IMR-90 (cell line): ENCODE data around the gene ANKS3. TPM values are rescaled to one million over a fixed set of nuclear protein-coding genes. Genes with fewer than 3 reads are reported as not detected.

Experiments used
- ATAC-seq: fragments of 200-7000 bp; cut with Tn5 transposase; 2 replicates; pipeline ENCODE4 v1.9.1; 2020; ENCODE audit warnings: low read depth, mild to moderate bottlenecking, moderate library complexity
- BruUV-seq: library from RNA; stranded (reverse); fragments of 400-500 nt; replicated peaks from 2 replicates; lab custom pipeline; 2021; lab: Mats Ljungman, UMichigan
- CTCF ChIA-PET: fragments of 300-600 bp; formaldehyde crosslinking; extraction: SDS; loops from one replicate; lab custom pipeline; 2021; ENCODE audit warnings: antibody characterized with exemption; lab: Yijun Ruan, JAX
- POLR2A ChIA-PET: fragments of 300-600 bp; sonication (Branson Sonifier 250); formaldehyde crosslinking; loops from one replicate; lab custom pipeline; 2022; ENCODE audit warnings: antibody characterized with exemption; ENCODE audit not compliant: unreplicated experiment; lab: Charles Lee
- DNase-seq: peaks from one replicate; pipeline ENCODE4 v3.0.0; 2013
- H2AFZ ChIP-seq: replicated peaks from 2 replicates; pipeline ENCODE3; 2013; ENCODE audit warnings: low read length, mild to moderate bottlenecking; ENCODE audit not compliant: poor library complexity
- H2AK5ac ChIP-seq: 2 replicates; pipeline ENCODE4 v1.6.1; 2013; ENCODE audit warnings: low read depth, low read length, inconsistent platforms
- H2AK9ac ChIP-seq: replicated peaks from 2 replicates; pipeline ENCODE3; 2013; ENCODE audit warnings: mild to moderate bottlenecking, low read depth, low read length, moderate library complexity; ENCODE audit not compliant: poor library complexity
- H2BK120ac ChIP-seq: 2 replicates; pipeline ENCODE4 v1.6.1; 2013; ENCODE audit warnings: low read depth, low read length, inconsistent platforms
- H2BK15ac ChIP-seq: 3 replicates; pipeline ENCODE4 v1.6.1; 2013; ENCODE audit warnings: low read depth, low read length, inconsistent platforms
- H2BK20ac ChIP-seq: 2 replicates; pipeline ENCODE4 v1.6.1; 2013; ENCODE audit warnings: low read depth, mild to moderate bottlenecking, inconsistent platforms, low read length, moderate library complexity
- H2BK5ac ChIP-seq: 2 replicates; pipeline ENCODE4 v1.6.1; 2013; ENCODE audit warnings: mild to moderate bottlenecking, low read depth, low read length, inconsistent platforms; ENCODE audit not compliant: poor library complexity, severe bottlenecking
- H3K14ac ChIP-seq: replicated peaks from 2 replicates; pipeline ENCODE4 v1.6.1; 2013; ENCODE audit warnings: low read depth, low read length, inconsistent platforms
- H3K18ac ChIP-seq: 2 replicates; pipeline ENCODE4 v1.6.1; 2013; ENCODE audit warnings: low read depth, low read length, control low read depth
- H3K23ac ChIP-seq: 2 replicates; pipeline ENCODE4 v1.6.1; 2013; ENCODE audit warnings: low read depth, low read length, inconsistent platforms
- H3K27ac ChIP-seq: 2 replicates; pipeline ENCODE4 v1.5.1; 2013; ENCODE audit warnings: mild to moderate bottlenecking, control low read depth, low read length; ENCODE audit not compliant: insufficient read depth
- H3K27me3 ChIP-seq: 2 replicates; pipeline ENCODE4 v1.6.1; 2013; ENCODE audit warnings: low read length; ENCODE audit not compliant: control insufficient read depth, insufficient read depth
- H3K36me3 ChIP-seq: 2 replicates; pipeline ENCODE4 v1.6.1; 2013; ENCODE audit warnings: low read length, mixed read lengths; ENCODE audit not compliant: control insufficient read depth, insufficient read depth
- H3K4ac ChIP-seq: 2 replicates; pipeline ENCODE4 v1.6.1; 2013; ENCODE audit warnings: low read depth, low read length, inconsistent platforms
- H3K4me1 ChIP-seq: 2 replicates; pipeline ENCODE4 v1.6.1; 2013; ENCODE audit warnings: low read length, mixed read lengths; ENCODE audit not compliant: control insufficient read depth, insufficient read depth
- H3K4me2 ChIP-seq: 2 replicates; pipeline ENCODE4 v1.6.1; 2013; ENCODE audit warnings: low read depth, mild to moderate bottlenecking, control low read depth, low read length, moderate library complexity
- H3K4me3 ChIP-seq: 2 replicates; pipeline ENCODE4 v1.5.1; 2013; ENCODE audit warnings: low read depth, mild to moderate bottlenecking, control low read depth, low read length, moderate library complexity; ENCODE audit not compliant: insufficient read depth
- H3K56ac ChIP-seq: 2 replicates; pipeline ENCODE4 v1.6.1; 2013; ENCODE audit warnings: low read length, inconsistent platforms; ENCODE audit not compliant: insufficient read depth; ENCODE audit errors: extremely low read depth
- H3K79me1 ChIP-seq, 2 experiments: 2 replicates each; pipeline ENCODE4 v1.6.1; 2013; ENCODE audit warnings: low read length in 2 of 2, inconsistent platforms in 1 of 2, low read depth in 1 of 2
- H3K9ac ChIP-seq: 2 replicates; pipeline ENCODE4 v1.6.1; 2013; ENCODE audit warnings: low read depth, low read length, control low read depth
- H3K9me1 ChIP-seq: 2 replicates; pipeline ENCODE4 v1.6.1; 2013; ENCODE audit warnings: low read length, inconsistent platforms; ENCODE audit not compliant: insufficient read depth
- H3K9me3 ChIP-seq: 2 replicates; pipeline ENCODE4 v1.6.1; 2013; ENCODE audit warnings: low read length; ENCODE audit not compliant: control insufficient read depth, insufficient read depth
- H4K20me1 ChIP-seq: 2 replicates; pipeline ENCODE4 v1.6.1; 2013; ENCODE audit warnings: low read length, inconsistent platforms; ENCODE audit not compliant: insufficient read depth
- H4K5ac ChIP-seq: 2 replicates; pipeline ENCODE4 v1.6.1; 2013; ENCODE audit warnings: mild to moderate bottlenecking, low read depth, low read length, control low read depth
- H4K8ac ChIP-seq, 2 experiments: 2 replicates each; pipeline ENCODE4 v1.6.1; 2013; ENCODE audit warnings: low read depth in 2 of 2, low read length in 2 of 2, control low read depth in 1 of 2, inconsistent platforms in 1 of 2
- H4K91ac ChIP-seq: 2 replicates; pipeline ENCODE4 v1.6.1; 2013; ENCODE audit warnings: low read depth, low read length, inconsistent platforms; ENCODE audit not compliant: insufficient read depth
- BHLHE40 ChIP-seq: fragments of 150-350 bp; IDR thresholded peaks from 2 replicates; pipeline ENCODE4 v1.6.1; 2016; ENCODE audit warnings: mild to moderate bottlenecking, low read depth, low read length
- MAZ ChIP-seq: IDR thresholded peaks from 2 replicates; pipeline ENCODE4 v1.6.1; 2012; ENCODE audit warnings: low read depth, mild to moderate bottlenecking, low read length, improper control_type of control experiment, moderate library complexity, borderline replicate concordance
- NFE2L2 ChIP-seq: fragments of 150-350 bp; IDR thresholded peaks from 2 replicates; pipeline ENCODE4 v1.6.1; 2016; ENCODE audit warnings: low read depth, mild to moderate bottlenecking, low read length
- RFX5 ChIP-seq: IDR thresholded peaks from 2 replicates; pipeline ENCODE4 v1.8.0; 2012; ENCODE audit warnings: low read depth, mild to moderate bottlenecking, low read length, moderate library complexity
- WGBS, 2 experiments: methylation state at CpG; one replicate each; pipeline versions ENCODE4 v1.1.5 to v1.1.7; 2013; ENCODE audit warnings: missing lambda C conversion rate in 2 of 2; ENCODE audit not compliant: insufficient read length in 1 of 2; ENCODE audit errors: extremely low coverage in 2 of 2; 5-methylcytosine and 5-hydroxymethylcytosine counted together
- dilution Hi-C: fragments of 300-500 bp; cut with HindIII; formaldehyde crosslinking; loops from one replicate; pipeline ENCODE4 v1.14.3; 2018; ENCODE audit warnings: low sequenced_read_pairs; ENCODE audit not compliant: unreplicated experiment
- in situ Hi-C: fragments of 300-500 bp; cut with MboI; formaldehyde crosslinking; loops from 3 replicates; pipeline ENCODE4 v1.14.3; 2019; ENCODE audit warnings: low sequenced_read_pairs, inconsistent platforms, mixed read lengths
- intact Hi-C: fragments of 100-400 bp; cut with micrococcal nuclease; formaldehyde crosslinking; loops from 2 replicates; pipeline ENCODE4 v1.10.0; 2022
- polyA plus RNA-seq, 3 experiments: library from polyadenylated mRNA; depleted of rRNA; stranded (reverse); fragments of >200 nt; gene quantifications; 2 replicates each; pipeline ENCODE4 v1.2.3, GENCODE V29; 2012; ENCODE audit warnings: low replicate concordance in 1 of 3
- total RNA-seq: library from RNA; depleted of rRNA; stranded (reverse); fragments of >200 nt; gene quantifications from 2 replicates; pipeline ENCODE4 v1.2.3, GENCODE V29; 2012

Gene ANKS3
- total and polyA plus RNA-seq, 2 of the 4 experiments (the other 2 are of a cell fraction): 24.4 to 25.0 TPM

- POLR2A ChIA-PET: no interaction called here
- Histone ChIP-seq H4K20me1 (peaks cover 35% of the 10 kb centered on the region; the same call in 1 of the 2 replicates), H3K56ac (no peak overlapping the region), H2BK5ac (no peak overlapping the region), H3K14ac (no peak overlapping the region), H3K9me1 (peaks cover 2% of the 10 kb centered on the region; the same call in 1 of the 2 replicates), H3K9ac (no peak overlapping the region), H3K36me3 (peaks cover 53% of the 10 kb centered on the region), H3K23ac (no peak overlapping the region), H4K91ac (no peak overlapping the region), H3K4ac (no peak overlapping the region), H3K27me3 (no peaks in the 10 kb centered on the region), H2BK15ac (no peak overlapping the region), H3K18ac (no peak overlapping the region), H2AK9ac (no peak overlapping the region), H3K9me3 (no peaks in the 10 kb centered on the region), H2AK5ac (no peak overlapping the region), H3K4me2 (no peak overlapping the region), H4K8ac (no peak overlapping the region), H4K5ac (no peak overlapping the region), H3K4me3 (no peak overlapping the region), H2AFZ (no peak overlapping the region), H2BK20ac (no peak overlapping the region), H3K79me1 (peaks cover 11 to 38% of the 10 kb centered on the region in 2 experiments), H3K4me1 (no peaks in the 10 kb centered on the region), H3K27ac (no peak overlapping the region), H2BK120ac (no peak overlapping the region)
- 93% methylated on average over 6 of the region's 11 CpGs; no CpG with 5 or more reads in 1 of the 2 experiments for WGBS, 2 experiments
- dilution Hi-C loops (no loop called here), in situ Hi-C loops (no loop called here), intact Hi-C loops (no loop called here)
- DNase-seq: no peak
- ATAC-seq: no peak
- CTCF ChIA-PET: no interaction called here
- TF ChIP-seq MAZ: no peak
- no peak for TF ChIP-seq RFX5
- TF ChIP-seq NFE2L2: no peak
- TF ChIP-seq BHLHE40: no peak
- BruUV-seq: no TSS peak
Measured at GRCh38 chr16:4661661-4662060, 72.4 kb downstream of the ANKS3 start.
